Smooth muscle cell of bladder (primary cell): ENCODE measurements around the gene PIH1D2. TPM values are rescaled to one million over a fixed set of nuclear protein-coding genes. Genes with fewer than 3 reads are reported as not detected.

Experiments used
- total RNA-seq: library from RNA; depleted of rRNA; stranded (reverse); fragments of >200 nt; gene quantifications from 2 replicates; pipeline ENCODE4 v1.2.3, GENCODE V29; 2014

PIH1D2 gene, protein sequence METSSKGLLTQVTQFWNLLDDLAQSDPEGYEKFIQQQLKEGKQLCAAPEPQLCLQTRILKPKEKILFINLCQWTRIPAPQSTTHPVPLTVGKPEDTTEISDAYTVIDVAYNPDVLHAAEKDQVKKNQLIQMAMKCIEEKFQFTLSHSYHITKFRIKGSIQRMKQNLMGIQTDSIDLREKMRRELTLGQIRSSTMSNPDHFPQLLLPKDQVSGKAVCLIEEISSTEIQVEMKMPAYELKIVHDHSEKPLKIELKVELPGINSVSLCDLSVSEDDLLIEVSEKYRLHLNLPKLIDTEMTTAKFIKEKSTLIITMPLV
- 1.5 and 1.6 TPM in 2 replicates for total RNA-seq

DNA sequence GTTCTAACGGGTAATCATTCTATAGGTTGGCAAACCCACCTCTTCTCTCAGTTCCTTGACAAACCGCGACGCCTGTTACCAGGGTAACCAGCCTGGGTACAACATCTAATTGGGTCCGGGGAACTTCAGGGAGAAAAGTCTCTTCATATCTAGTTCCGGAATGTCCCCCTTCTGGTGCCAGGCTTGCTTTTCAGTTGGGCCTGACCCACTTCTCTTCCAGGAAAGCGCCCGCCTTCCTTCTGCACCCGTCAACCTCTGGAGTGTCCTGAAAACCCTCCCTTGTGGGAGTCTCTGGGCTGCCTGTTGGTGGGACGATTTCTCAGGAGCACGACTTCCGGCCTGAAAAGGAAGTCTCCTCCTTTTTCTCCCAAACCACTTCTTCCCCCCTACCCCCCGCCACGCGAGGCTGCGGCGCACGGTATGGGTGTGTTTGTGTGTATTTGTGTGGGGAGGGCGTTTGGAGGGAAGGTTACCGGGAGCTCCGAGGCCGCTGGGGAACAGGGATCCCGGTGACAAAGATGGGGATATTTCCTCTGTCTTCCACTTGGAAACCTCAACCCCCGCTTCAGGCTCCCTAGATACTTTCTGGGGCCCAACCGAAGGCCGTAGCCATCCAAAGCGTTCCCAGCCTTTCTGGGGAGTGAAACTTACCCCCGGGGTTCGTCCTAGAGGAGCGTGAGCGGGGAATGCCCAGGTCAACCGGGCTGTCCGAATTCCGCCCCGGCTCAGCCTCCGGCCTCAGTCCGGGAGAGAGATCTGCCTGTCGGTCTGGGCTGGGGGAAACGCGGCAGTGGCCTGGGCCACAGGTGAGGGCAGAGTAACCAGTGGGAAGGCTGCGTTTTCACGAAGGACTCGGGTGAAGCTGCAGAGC is at the start of gene PIH1D2, which contains the start of gene NKAPD1:
TSS of gene PIH1D2 (minus strand) at position 77 of the 871 bp plus-strand sequence. CDS start 843 bp downstream, outside the sequence.
TSS of gene NKAPD1 (plus strand) at position 359 of the 871 bp plus-strand sequence. CDS start 1,276 bp downstream, outside the sequence.

DNA sequence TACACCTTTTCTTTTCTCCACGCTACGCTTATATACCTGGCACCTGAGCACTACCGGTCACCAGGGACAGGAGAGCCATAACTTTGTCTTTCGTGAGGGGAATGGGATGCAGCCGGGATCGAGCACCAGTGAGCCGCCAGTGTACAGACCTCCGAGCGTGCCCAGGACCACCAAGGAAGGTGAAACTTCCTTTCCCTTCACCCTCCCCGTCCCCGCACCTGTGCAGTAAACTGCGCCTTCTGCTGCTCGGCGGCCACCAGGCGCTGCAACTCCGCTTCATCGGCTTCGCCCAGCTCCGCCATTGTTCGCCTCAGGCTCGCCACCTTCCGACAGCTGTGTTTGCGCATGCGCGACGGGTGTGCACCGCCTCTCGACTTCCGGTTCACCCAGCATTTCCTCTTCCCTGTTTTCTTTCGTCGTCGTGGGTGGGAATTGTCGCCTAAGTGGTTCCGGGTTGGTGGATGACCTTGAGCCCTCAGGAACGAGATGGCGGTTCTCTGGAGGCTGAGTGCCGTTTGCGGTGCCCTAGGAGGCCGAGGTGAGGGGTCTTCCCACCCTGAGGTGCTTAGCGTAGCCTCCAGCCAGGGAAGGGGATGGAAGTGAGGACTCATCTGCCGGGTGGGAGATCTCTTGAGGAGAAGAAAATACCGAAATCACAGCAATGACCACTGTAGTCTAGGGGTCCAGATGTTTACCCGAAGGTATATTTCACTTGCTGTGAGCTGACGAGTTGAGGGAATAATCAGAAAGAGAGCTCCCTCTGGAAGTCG is 12.8 kb upstream of the PIH1D2 start, which contains the start of the genes SDHD and TIMM8B:
TSS of gene SDHD (plus strand) at position 452 of the 770 bp plus-strand sequence. CDS start at position 487, 35 bp downstream.
TSS of gene TIMM8B (minus strand) at position 335 of the 770 bp plus-strand sequence. CDS start at position 302, 33 bp downstream.

DNA sequence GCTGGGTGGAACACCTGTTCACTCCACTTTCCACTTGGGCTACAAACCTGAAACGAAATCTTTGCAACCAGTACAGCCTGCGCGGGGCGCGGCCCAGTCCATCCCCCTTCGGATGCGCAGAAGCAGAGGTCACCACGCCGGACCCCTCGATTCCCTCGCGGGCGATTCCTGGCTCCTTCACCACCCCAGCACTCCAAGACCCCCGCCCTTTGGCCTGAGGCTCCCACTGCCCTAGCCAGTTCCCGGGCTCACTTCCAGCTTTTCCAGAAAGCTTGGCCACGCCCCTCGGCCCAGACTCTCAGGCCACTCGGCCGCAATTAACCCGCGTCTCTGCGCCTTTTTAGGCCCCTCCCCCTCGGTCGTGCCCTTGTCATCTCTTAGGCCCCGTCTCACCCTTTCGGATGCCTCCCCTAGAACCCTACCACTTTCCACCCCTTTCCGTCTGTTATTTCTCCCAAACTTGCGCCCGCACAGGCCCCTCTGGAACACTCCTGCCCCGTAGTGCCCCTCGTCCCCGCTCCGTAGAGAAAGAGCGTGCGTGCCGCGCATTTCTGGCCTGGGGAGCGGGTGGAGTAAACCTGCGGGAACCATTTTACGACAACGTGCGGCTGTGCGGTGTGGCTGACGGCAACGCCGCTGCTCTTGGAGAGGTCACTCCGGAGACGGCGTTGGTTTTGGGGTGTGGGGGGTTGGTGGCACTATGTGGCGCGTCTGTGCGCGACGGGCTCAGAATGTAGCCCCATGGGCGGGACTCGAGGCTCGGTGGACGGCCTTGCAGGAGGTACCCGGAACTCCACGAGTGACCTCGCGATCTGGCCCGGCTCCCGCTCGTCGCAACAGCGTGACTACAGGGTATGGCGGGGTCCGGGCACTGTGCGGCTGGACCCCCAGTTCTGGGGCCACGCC is 48.8 kb downstream of the PIH1D2 start, which contains the start of gene DLAT:
TSS of gene DLAT (plus strand) at position 636 of the 906 bp plus-strand sequence. CDS start at position 701, 65 bp downstream.

Other genes with a start within 250 kb of the PIH1D2 start
- gene ALG9, start 202.4 kb downstream of the PIH1D2 start, total RNA-seq, result 30.9 and 40.1 TPM in 2 replicates
- 1.3 and 1.8 TPM in 2 replicates for gene FDXACB1, start 194.9 kb downstream of the PIH1D2 start, total RNA-seq
- gene CFAP68, start 194.5 kb downstream of the PIH1D2 start, total RNA-seq, result 8.0 and 9.6 TPM in 2 replicates
- gene CRYAB, start 162.2 kb downstream of the PIH1D2 start, total RNA-seq, result 5.1 and 12.7 TPM in 2 replicates
- 0.14 and 0.18 TPM in 2 replicates for gene HSPB2, start 161.3 kb downstream of the PIH1D2 start, total RNA-seq
- 0.83 TPM in 1 of 2 replicates, not detected in the other for gene C11orf52, start 155.1 kb downstream of the PIH1D2 start, total RNA-seq
- 16.2 and 22.1 TPM in 2 replicates for gene DIXDC1, start 136.7 kb downstream of the PIH1D2 start, total RNA-seq
- 31.7 and 35.0 TPM in 2 replicates for gene DLAT, start 48.6 kb downstream of the PIH1D2 start, total RNA-seq
- 22.2 and 25.7 TPM in 2 replicates for gene NKAPD1, start 282 bp upstream of the PIH1D2 start, total RNA-seq
- 69.3 and 93.7 TPM in 2 replicates for gene TIMM8B, start 12.7 kb upstream of the PIH1D2 start, total RNA-seq
- gene SDHD, start 12.9 kb upstream of the PIH1D2 start, total RNA-seq, result 170 and 196 TPM in 2 replicates
- 5.8 and 9.2 TPM in 2 replicates for gene IL18, start 90.1 kb upstream of the PIH1D2 start, total RNA-seq
- gene TEX12, start 93.4 kb upstream of the PIH1D2 start, total RNA-seq, result 0.14 and 0.28 TPM in 2 replicates
- 7.5 and 11.9 TPM in 2 replicates for gene BCO2, start 101.5 kb upstream of the PIH1D2 start, total RNA-seq
- 66.3 and 67.7 TPM in 2 replicates for gene PTS, start 152.4 kb upstream of the PIH1D2 start, total RNA-seq
- not detected in 2 replicates for gene PLET1, start 186.8 kb upstream of the PIH1D2 start, total RNA-seq